GM18517 (cell line): ENCODE results near the gene EPOP.
"Not testable (repeated sequence)": the region's sequence is repeated elsewhere in the genome, so short reads cannot be mapped to it uniquely, and the experiment has no call there.

ENCODE experiments used
- ATAC-seq: cut with Tn5 transposase; IDR thresholded peaks from one replicate; pipeline ENCODE4 v1.9.1; 2021; ENCODE audit warnings: mild to moderate bottlenecking, moderate library complexity; ENCODE audit not compliant: unreplicated experiment

The EPOP gene

GRCh38 chr17:38653230-38653629 is 21.5 kb downstream of the EPOP start:
- no peak for ATAC-seq

- not testable (repeated sequence) for ATAC-seq
Observed at GRCh38 chr17:38650653-38651173, 24.0 kb downstream of the EPOP start.

- ATAC-seq = no peak
Observed at GRCh38 chr17:38637951-38638350, 36.8 kb downstream of the EPOP start.

GRCh38 chr17:38636054-38636453 is 38.7 kb downstream of the EPOP start:
- no peak for ATAC-seq

- ATAC-seq = no peak
Observed at GRCh38 chr17:38632334-38632733, 42.4 kb downstream of the EPOP start.

- ATAC-seq = no peak
Observed at GRCh38 chr17:38628441-38628840, 46.3 kb downstream of the EPOP start.

- ATAC-seq = no peak
Observed at GRCh38 chr17:38627957-38628356, 46.8 kb downstream of the EPOP start.

- not testable (repeated sequence) for ATAC-seq
Observed at GRCh38 chr17:38626606-38627226, 48.0 kb downstream of the EPOP start.

- ATAC-seq = no peak
Observed at GRCh38 chr17:38625482-38625881, 49.3 kb downstream of the EPOP start.

GRCh38 chr17:38624782-38625355 is 49.9 kb downstream of the EPOP start:
- peak; percentile 56 for ATAC-seq
